Liver (tissue), 9 donors: Measurements from ENCODE around the gene DNALI1. TPM values are rescaled to one million over a fixed set of nuclear protein-coding genes. Genes with fewer than 3 reads are reported as not detected.

Experiments
- DNase-seq: peaks from one replicate; pipeline ENCODE4 v3.0.0-alpha.2; 2017; ENCODE audit warnings: low spot score
- H3K27ac ChIP-seq, 2 donors: one replicate each; pipeline ENCODE4 v1.7.0; 2013; ENCODE audit warnings: inconsistent platforms in 2 of 2, low read length in 2 of 2, control low read depth in 1 of 2, low read depth in 1 of 2, mild to moderate bottlenecking in 1 of 2
- H3K27me3 ChIP-seq, 4 donors: one replicate each; pipeline versions ENCODE4 v1.6.1 to v1.7.0; 2013; ENCODE audit warnings: low read length in 3 of 4, inconsistent platforms in 1 of 4, mild to moderate bottlenecking in 1 of 4, moderate library complexity in 1 of 4; ENCODE audit not compliant: control insufficient read depth in 4 of 4, insufficient read depth in 4 of 4
- H3K36me3 ChIP-seq, 4 donors: one replicate each; pipeline versions ENCODE4 v1.6.1 to v1.7.0; 2013; ENCODE audit warnings: low read length in 3 of 4, mild to moderate bottlenecking in 3 of 4, low read depth in 1 of 4, moderate library complexity in 1 of 4; ENCODE audit not compliant: control insufficient read depth in 4 of 4, insufficient read depth in 3 of 4
- H3K4me1 ChIP-seq, 4 donors: one replicate each; pipeline versions ENCODE4 v1.6.1 to v1.7.0; 2013; ENCODE audit warnings: low read length in 3 of 4, mild to moderate bottlenecking in 3 of 4, moderate library complexity in 1 of 4; ENCODE audit not compliant: control insufficient read depth in 4 of 4, insufficient read depth in 4 of 4
- H3K4me3 ChIP-seq, 3 donors: one replicate each; pipeline versions ENCODE4 v1.6.1 to v1.7.0; 2013; ENCODE audit warnings: low read length in 3 of 3, control low read depth in 1 of 3, low read depth in 1 of 3, mild to moderate bottlenecking in 1 of 3
- H3K9ac ChIP-seq, 2 donors: one replicate each; pipeline ENCODE4 v1.7.0; 2013; ENCODE audit warnings: low read length in 2 of 2, mild to moderate bottlenecking in 2 of 2, moderate library complexity in 2 of 2, control low read depth in 1 of 2, low read depth in 1 of 2
- H3K9me3 ChIP-seq, 4 donors: one replicate each; pipeline versions ENCODE4 v1.6.1 to v1.7.0; 2013; ENCODE audit warnings: low read length in 3 of 4; ENCODE audit not compliant: control insufficient read depth in 4 of 4
- ATF3 ChIP-seq: IDR thresholded peaks from 2 replicates; pipeline ENCODE4 v1.6.1; 2016; ENCODE audit warnings: antibody characterized with exemption
- EGR1 ChIP-seq, 2 donors: IDR thresholded peaks; 2 replicates each; pipeline ENCODE4 v1.6.1; 2016 to 2018; ENCODE audit warnings: antibody characterized with exemption in 2 of 2, low read depth in 2 of 2
- FOXA1 ChIP-seq: IDR thresholded peaks from 2 replicates; pipeline ENCODE4 v1.6.1; 2016; ENCODE audit warnings: antibody characterized with exemption
- GABPA ChIP-seq, 2 donors: IDR thresholded peaks in 1 of 2; conservative IDR thresholded peaks in 1 of 2; 2 replicates each; pipeline ENCODE4 v1.6.1; 2016; ENCODE audit warnings: antibody characterized with exemption in 2 of 2, mild to moderate bottlenecking in 1 of 2, moderate library complexity in 1 of 2
- HNF4A ChIP-seq, 2 donors: conservative IDR thresholded peaks; 2 replicates each; pipeline ENCODE4 v1.6.1; 2016; ENCODE audit warnings: antibody characterized with exemption in 2 of 2, mild to moderate bottlenecking in 2 of 2
- HNF4G ChIP-seq: IDR thresholded peaks from 2 replicates; pipeline ENCODE4 v1.6.1; 2016; ENCODE audit warnings: antibody characterized with exemption
- JUND ChIP-seq, 2 donors: IDR thresholded peaks; 2 replicates each; pipeline ENCODE4 v1.6.1; 2016; ENCODE audit warnings: antibody characterized with exemption in 2 of 2
- MAX ChIP-seq: IDR thresholded peaks from 2 replicates; pipeline ENCODE4 v1.6.1; 2016; ENCODE audit warnings: antibody characterized with exemption
- NR2F2 ChIP-seq: IDR thresholded peaks from 2 replicates; pipeline ENCODE4 v1.6.1; 2016; ENCODE audit warnings: antibody characterized with exemption
- RAD21 ChIP-seq, 2 donors: IDR thresholded peaks; 2 replicates each; pipeline ENCODE4 v1.6.1; 2016; ENCODE audit warnings: antibody characterized with exemption in 2 of 2, mild to moderate bottlenecking in 2 of 2
- REST ChIP-seq: IDR thresholded peaks from 2 replicates; pipeline ENCODE4 v1.6.1; 2016; ENCODE audit warnings: antibody characterized with exemption, mild to moderate bottlenecking
- RXRA ChIP-seq, 2 donors: IDR thresholded peaks; 2 replicates each; pipeline ENCODE4 v1.6.1; 2017 to 2018; ENCODE audit warnings: antibody characterized with exemption in 2 of 2, mild to moderate bottlenecking in 1 of 2
- SP1 ChIP-seq: IDR thresholded peaks from 2 replicates; pipeline ENCODE4 v1.6.1; 2018; ENCODE audit warnings: antibody characterized with exemption, mild to moderate bottlenecking
- TAF1 ChIP-seq: conservative IDR thresholded peaks from 2 replicates; pipeline ENCODE4 v1.6.1; 2016; ENCODE audit warnings: antibody characterized with exemption, mild to moderate bottlenecking
- YY1 ChIP-seq: IDR thresholded peaks from 2 replicates; pipeline ENCODE4 v1.6.1; 2016; ENCODE audit warnings: antibody characterized with exemption, mild to moderate bottlenecking
- ZBTB33 ChIP-seq: IDR thresholded peaks from 2 replicates; pipeline ENCODE4 v1.6.1; 2016; ENCODE audit warnings: antibody characterized with exemption
- WGBS: extraction: QIAGEN DNeasy Blood & Tissue Kit; methylation state at CpG from one replicate; pipeline ENCODE4 v1.1.7; 2013; 5-methylcytosine and 5-hydroxymethylcytosine counted together
- polyA plus RNA-seq, 2 donors: library from polyadenylated mRNA; stranded (reverse) in 1 of 2; unstranded in 1 of 2; fragments of 200-250 nt in 1 of 2; fragments of >200 nt in 1 of 2; fragmentation: Nextera tagmentation in 1 of 2; extraction: Ambion mirVana in 1 of 2; gene quantifications; one replicate each; pipeline versions ENCODE4 v1.2.1 to v1.2.3, GENCODE V29; 2013 to 2015
- total RNA-seq, 2 donors: library from RNA; depleted of rRNA; stranded (reverse); fragments of >200 nt; gene quantifications; one replicate each; pipeline ENCODE4 v1.2.3, GENCODE V29; 2014
- TF ChIP-seq, protein P1 (sequence below): fragments of 150-350 bp; IDR thresholded peaks from 2 replicates; pipeline ENCODE4 v1.5.1; 2017; ENCODE audit warnings: improper control_type of control experiment, low read depth, low read length; ENCODE audit not compliant: missing input control
- donor health status: healthy.
- donor health status: healthy.
- donor health status: healthy.
- donor health status: healthy.
- donor health status: healthy.

Gene DNALI1
- total and polyA plus RNA-seq, 4 donors: 1.5 to 8.6 (median 4.1) TPM

- Histone ChIP-seq H3K9me3 (no peaks in the 10 kb centered on the region), H3K27ac (no peak overlapping the region), H3K27me3 (no peaks in the 10 kb centered on the region), H3K4me3 (peak overlapping the region in 2 of 3 donors; percentile 30 to 65), H3K36me3 (peaks cover 0 to 5% (median 2%) of the 10 kb centered on the region in 4 donors), H3K9ac (no peak overlapping the region), H3K4me1 (peaks cover 1 to 27% (median 16%) of the 10 kb centered on the region in 4 donors)
- DNase-seq: no peak
- 83% methylated on average over 3 of the region's 3 CpGs for WGBS
- no peak for TF ChIP-seq REST
- TF ChIP-seq HNF4G: no peak
- no peak for TF ChIP-seq ATF3
- no peak for TF ChIP-seq YY1
- no peak for TF ChIP-seq MAX
- TF ChIP-seq, protein P1, sequence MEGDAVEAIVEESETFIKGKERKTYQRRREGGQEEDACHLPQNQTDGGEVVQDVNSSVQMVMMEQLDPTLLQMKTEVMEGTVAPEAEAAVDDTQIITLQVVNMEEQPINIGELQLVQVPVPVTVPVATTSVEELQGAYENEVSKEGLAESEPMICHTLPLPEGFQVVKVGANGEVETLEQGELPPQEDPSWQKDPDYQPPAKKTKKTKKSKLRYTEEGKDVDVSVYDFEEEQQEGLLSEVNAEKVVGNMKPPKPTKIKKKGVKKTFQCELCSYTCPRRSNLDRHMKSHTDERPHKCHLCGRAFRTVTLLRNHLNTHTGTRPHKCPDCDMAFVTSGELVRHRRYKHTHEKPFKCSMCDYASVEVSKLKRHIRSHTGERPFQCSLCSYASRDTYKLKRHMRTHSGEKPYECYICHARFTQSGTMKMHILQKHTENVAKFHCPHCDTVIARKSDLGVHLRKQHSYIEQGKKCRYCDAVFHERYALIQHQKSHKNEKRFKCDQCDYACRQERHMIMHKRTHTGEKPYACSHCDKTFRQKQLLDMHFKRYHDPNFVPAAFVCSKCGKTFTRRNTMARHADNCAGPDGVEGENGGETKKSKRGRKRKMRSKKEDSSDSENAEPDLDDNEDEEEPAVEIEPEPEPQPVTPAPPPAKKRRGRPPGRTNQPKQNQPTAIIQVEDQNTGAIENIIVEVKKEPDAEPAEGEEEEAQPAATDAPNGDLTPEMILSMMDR: no peak
- TF ChIP-seq RXRA (IDR thresholded peaks at IDR 0.05): no peak
- no peak for TF ChIP-seq SP1
- TF ChIP-seq EGR1 (IDR thresholded peaks at IDR 0.05; ENCODE audit: low read depth in 2 of 2): no peak
- TF ChIP-seq HNF4A (conservative IDR thresholded peaks at IDR 0.05): no peak
- no peak for TF ChIP-seq TAF1
- TF ChIP-seq FOXA1: no peak
- TF ChIP-seq GABPA (IDR thresholded peaks at IDR 0.05 in 1 of 2, conservative IDR thresholded peaks at IDR 0.05 in 1 of 2): no peak
- no peak for TF ChIP-seq ZBTB33
- TF ChIP-seq NR2F2: no peak
- TF ChIP-seq JUND (IDR thresholded peaks at IDR 0.05): no peak
Observed at GRCh38 chr1:37557402-37557801, 662 bp downstream of the DNALI1 start.

- DNase-seq: no peak
- no peak overlapping the region for H3K27ac ChIP-seq
- TF ChIP-seq ATF3 (no peak), HNF4G (no peak), FOXA1 (no peak), NR2F2 (no peak), TAF1 (no peak), GABPA (IDR thresholded peaks at IDR 0.05 in 1 of 2, conservative IDR thresholded peaks at IDR 0.05 in 1 of 2) (no peak), REST (no peak), RXRA (IDR thresholded peaks at IDR 0.05) (no peak), MAX (no peak), RAD21 (IDR thresholded peaks at IDR 0.05) (no peak)
- TF ChIP-seq, protein P1: no peak
Observed at GRCh38 chr1:37558411-37558810, 1.7 kb downstream of the DNALI1 start.

More at GRCh38 chr1:37558411-37558810, 1.7 kb downstream of the DNALI1 start:
- Histone ChIP-seq H3K27me3 (no peaks in the 10 kb centered on the region), H3K9ac (no peak overlapping the region), H3K9me3 (no peaks in the 10 kb centered on the region), H3K4me3 (no peak overlapping the region), H3K4me1 (peaks cover 0 to 18% (median 10%) of the 10 kb centered on the region in 4 donors), H3K36me3 (peaks cover 0 to 5% (median under 1%) of the 10 kb centered on the region in 4 donors)
- WGBS: 90% methylated on average over 1 of the region's 1 CpG
